MCF 10A (cell line): ENCODE data around the gene RBFOX2. TPM values are rescaled to one million over a fixed set of nuclear protein-coding genes. Genes with fewer than 3 reads are reported as not detected.

Experiments
- BruUV-seq: library from RNA; stranded (reverse); fragments of 400-500 nt; replicated peaks from 2 replicates; lab custom pipeline; 2021; lab: Mats Ljungman, UMichigan
- CTCF ChIA-PET: fragments of 300-600 bp; sonication (Branson Sonifier 250); formaldehyde crosslinking; extraction: SDS; loops from one replicate; lab custom pipeline; 2021; ENCODE audit warnings: antibody characterized with exemption, inconsistent platforms; lab: Yijun Ruan, JAX
- POLR2A ChIA-PET: fragments of 300-600, 350-650 bp; sonication (Branson Sonifier 250); formaldehyde crosslinking; extraction: SDS; loops from one replicate; lab custom pipeline; 2020; ENCODE audit warnings: antibody characterized with exemption, inconsistent platforms; lab: Yijun Ruan, JAX
- DNase-seq: peaks from one replicate; pipeline ENCODE4 v3.0.0-alpha.2; 2018; ENCODE audit not compliant: unreplicated experiment
- H3K27ac Mint-ChIP-seq: one replicate; pipeline ENCODE4 v1.8.0; 2022; ENCODE audit warnings: mild to moderate bottlenecking, low read depth, mixed read lengths; ENCODE audit not compliant: unreplicated experiment
- H3K27me3 Mint-ChIP-seq: one replicate; pipeline ENCODE4 v1.8.0; 2022; ENCODE audit warnings: mixed read lengths; ENCODE audit not compliant: insufficient read depth, unreplicated experiment
- H3K36me3 Mint-ChIP-seq: one replicate; pipeline ENCODE4 v1.8.0; 2022; ENCODE audit warnings: mild to moderate bottlenecking, moderate library complexity, mixed read lengths; ENCODE audit not compliant: insufficient read depth, unreplicated experiment
- H3K4me1 Mint-ChIP-seq: one replicate; pipeline ENCODE4 v1.8.0; 2022; ENCODE audit warnings: mixed read lengths; ENCODE audit not compliant: insufficient read depth, unreplicated experiment
- H3K4me3 Mint-ChIP-seq: one replicate; pipeline ENCODE4 v1.8.0; 2022; ENCODE audit warnings: mild to moderate bottlenecking, moderate library complexity, mixed read lengths; ENCODE audit not compliant: unreplicated experiment
- H3K9me3 Mint-ChIP-seq: one replicate; pipeline ENCODE4 v1.8.0; 2022; ENCODE audit warnings: mixed read lengths; ENCODE audit not compliant: unreplicated experiment
- CTCF ChIP-seq: fragments of 200-600 bp; IDR thresholded peaks from one replicate; pipeline ENCODE4 v1.8.0; 2022; ENCODE audit warnings: antibody characterized with exemption, mild to moderate bottlenecking; ENCODE audit not compliant: unreplicated experiment
- intact Hi-C: fragments of 100-400 bp; cut with micrococcal nuclease; formaldehyde crosslinking; loops from 2 replicates; pipeline ENCODE4 v1.14.1; 2022
- total RNA-seq: library from RNA; stranded (reverse); gene quantifications from 2 replicates; pipeline ENCODE4 v1.2.3, GENCODE V29; 2022

RBFOX2 gene
- total RNA-seq, 1 experiment from 2014 or later, result 89.4 TPM

DNA sequence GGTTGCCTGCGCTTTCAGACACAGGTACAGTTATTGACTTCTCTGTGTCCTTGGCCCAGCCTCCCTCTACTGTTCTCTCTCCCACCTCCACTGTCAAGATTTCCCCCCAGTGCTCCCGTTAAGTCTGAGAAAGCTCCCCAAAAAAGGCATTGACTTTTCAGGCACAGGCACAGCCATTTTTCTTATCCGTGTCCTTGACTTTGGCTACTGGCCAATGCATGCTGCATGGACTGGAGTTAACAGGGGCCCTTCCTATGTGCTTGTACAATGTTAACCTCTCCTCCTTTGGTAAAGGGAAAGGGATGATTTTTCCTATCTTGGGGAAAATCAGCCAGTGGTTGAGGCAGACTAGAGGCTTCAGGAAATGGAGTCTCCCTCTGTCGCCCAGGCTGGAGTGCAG lies 306.7 kb downstream of the RBFOX2 start:
- no peaks in the 10 kb centered on the region for H3K36me3 Mint-ChIP-seq
- no peak for TF ChIP-seq CTCF
- H3K4me1 Mint-ChIP-seq, result no peaks in the 10 kb centered on the region
- no peaks in the 10 kb centered on the region for H3K9me3 Mint-ChIP-seq
- no peak overlapping the region for H3K27ac Mint-ChIP-seq
- POLR2A ChIA-PET, result interaction anchor here (0.7 kb wide), 1 partner anchor 8 kb away, joined by 4 read pairs; no protein-coding TSS in a partner anchor
- BruUV-seq, result no TSS peak
- no peaks in the 10 kb centered on the region for H3K27me3 Mint-ChIP-seq
- intact Hi-C loops, result no loop called here
- CTCF ChIA-PET, result interaction anchor here (0.7 kb wide), 1 partner anchor 420 kb away, joined by 3 read pairs; no protein-coding TSS in a partner anchor
- no peak for DNase-seq
- no peak overlapping the region for H3K4me3 Mint-ChIP-seq

DNA sequence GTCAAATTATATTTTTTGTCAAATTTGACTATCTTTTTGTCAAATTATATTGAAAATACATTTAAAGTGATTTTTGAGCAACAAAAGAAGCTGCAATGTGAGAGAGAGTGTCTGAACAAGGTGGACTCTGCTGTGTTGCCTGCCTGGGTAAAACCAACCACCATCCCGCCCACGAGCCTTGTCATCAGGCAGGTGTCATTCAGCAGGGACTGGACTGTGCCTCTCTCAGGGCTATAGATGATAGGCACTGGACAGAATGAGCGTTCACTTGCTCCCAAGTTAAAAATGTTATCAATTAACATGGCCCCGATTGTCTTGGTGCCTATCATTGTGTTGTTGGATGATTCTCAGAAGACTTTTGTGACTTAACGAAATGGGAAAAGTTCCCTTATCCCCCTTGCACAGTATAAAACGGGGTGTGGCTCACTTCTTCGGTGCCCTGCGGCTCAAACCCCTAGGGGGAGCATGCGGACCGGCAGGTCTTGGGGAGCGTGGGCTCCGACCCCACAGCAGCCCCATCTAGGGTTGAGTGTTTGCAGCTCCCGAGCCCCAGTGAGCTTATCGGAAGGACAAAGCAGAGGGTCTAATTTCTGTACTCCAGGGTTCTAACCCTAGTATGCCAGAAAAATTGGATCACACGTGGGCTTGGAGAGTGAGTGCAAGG lies 309.3 kb downstream of the RBFOX2 start:
- DNase-seq, result no peak
- no peaks in the 10 kb centered on the region for H3K4me1 Mint-ChIP-seq
- intact Hi-C loops, result no loop called here
- POLR2A ChIA-PET, result no interaction called here
- no peaks in the 10 kb centered on the region for H3K27me3 Mint-ChIP-seq
- no peaks in the 10 kb centered on the region for H3K9me3 Mint-ChIP-seq
- H3K27ac Mint-ChIP-seq, result no peak overlapping the region
- BruUV-seq, result no TSS peak
- H3K36me3 Mint-ChIP-seq, result no peaks in the 10 kb centered on the region
- TF ChIP-seq CTCF, result no peak
- no peak overlapping the region for H3K4me3 Mint-ChIP-seq
- CTCF ChIA-PET, result no interaction called here

- POLR2A ChIA-PET, result no interaction called here
- BruUV-seq, result no TSS peak
These were observed 311.1 kb downstream of the RBFOX2 start, which contains the start of gene APOL5 for GRCh38 chr22:35717572-35717971. Gene APOL5 (plus strand): TSS chr22:35717872. CDS start chr22:35717872, 0 bp downstream.

DNA sequence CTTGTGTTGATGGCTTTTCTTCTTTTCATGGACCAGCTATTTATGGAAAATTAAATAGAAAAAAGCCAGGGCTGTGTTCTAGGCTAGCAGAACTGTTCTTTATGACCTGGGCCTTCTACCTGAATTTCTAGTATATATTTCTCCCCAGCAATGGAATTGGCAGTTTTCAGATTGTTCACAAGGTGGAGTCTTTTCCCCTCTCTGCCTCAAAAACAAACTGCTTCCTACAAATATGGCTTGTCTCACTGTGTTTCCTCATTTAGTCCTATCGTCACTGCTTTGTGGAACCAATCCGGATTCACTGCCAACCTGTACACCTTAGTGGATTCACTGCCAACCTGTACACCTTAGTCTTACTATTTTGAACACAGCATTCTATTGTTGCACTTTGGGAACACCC lies 316.0 kb downstream of the RBFOX2 start:
- Mint-ChIP-seq H3K27me3 (peaks cover 11% of the 10 kb centered on the region), H3K4me3 (no peak overlapping the region), H3K4me1 (no peaks in the 10 kb centered on the region), H3K9me3 (peaks cover 8% of the 10 kb centered on the region), H3K27ac (no peak overlapping the region), H3K36me3 (no peaks in the 10 kb centered on the region)
- intact Hi-C loops, result no loop called here
- no TSS peak for BruUV-seq
- ChIA-PET CTCF (no interaction called here), POLR2A (no interaction called here)
- TF ChIP-seq CTCF, result no peak
- DNase-seq, result no peak

More at GRCh38 chr22:35717572-35717971, 311.1 kb downstream of the RBFOX2 start, which contains the start of gene APOL5:
- intact Hi-C loops, result no loop called here
- H3K36me3 Mint-ChIP-seq, result no peaks in the 10 kb centered on the region
- H3K4me3 Mint-ChIP-seq, result no peak within 1 kb of the TSS
- CTCF ChIA-PET, result no interaction called here
- H3K27ac Mint-ChIP-seq, result no peak within 1 kb of the TSS
- H3K9me3 Mint-ChIP-seq, result peaks cover 8% of the 10 kb centered on the region
- TF ChIP-seq CTCF, result no peak
- H3K4me1 Mint-ChIP-seq, result no peaks in the 10 kb centered on the region
- H3K27me3 Mint-ChIP-seq, result no peaks in the 10 kb centered on the region
- DNase-seq, result no peak
